NCI-H774 (cell line): ENCODE measurements around the gene MICALL2.

ENCODE experiments used
- DNase-seq: peaks from one replicate; lab custom pipeline; 2025; lab: John Stamatoyannopoulos, UW

Gene MICALL2

DNA sequence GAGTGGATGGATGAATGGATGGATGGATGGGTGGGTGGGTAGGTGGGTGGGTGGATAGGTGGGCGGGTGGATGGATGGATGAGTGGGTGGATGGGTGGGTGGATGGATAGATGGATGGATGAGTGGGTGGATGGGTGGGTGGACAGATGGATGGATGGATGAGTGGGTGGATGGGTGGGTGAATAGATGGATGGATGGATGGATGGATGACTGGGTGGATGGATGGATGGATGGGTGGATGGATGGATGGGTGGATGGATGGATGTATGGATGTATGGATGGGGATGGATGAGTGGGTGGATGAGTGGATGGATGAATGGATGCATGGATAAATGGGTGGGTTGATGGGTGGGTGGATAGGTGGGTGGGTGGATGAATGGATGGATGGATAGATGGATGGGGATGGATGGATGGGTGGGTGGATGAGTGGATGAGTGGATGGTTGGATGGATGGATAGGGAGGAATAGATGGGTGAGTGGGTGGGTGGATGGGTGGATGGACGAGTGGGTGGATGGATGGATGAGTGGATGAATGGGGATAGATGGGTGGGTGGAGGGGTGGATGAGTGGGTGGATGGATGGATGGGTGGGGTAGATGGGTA, 43.8 kb downstream of the MICALL2 start:
- DNase-seq: no peak

DNA sequence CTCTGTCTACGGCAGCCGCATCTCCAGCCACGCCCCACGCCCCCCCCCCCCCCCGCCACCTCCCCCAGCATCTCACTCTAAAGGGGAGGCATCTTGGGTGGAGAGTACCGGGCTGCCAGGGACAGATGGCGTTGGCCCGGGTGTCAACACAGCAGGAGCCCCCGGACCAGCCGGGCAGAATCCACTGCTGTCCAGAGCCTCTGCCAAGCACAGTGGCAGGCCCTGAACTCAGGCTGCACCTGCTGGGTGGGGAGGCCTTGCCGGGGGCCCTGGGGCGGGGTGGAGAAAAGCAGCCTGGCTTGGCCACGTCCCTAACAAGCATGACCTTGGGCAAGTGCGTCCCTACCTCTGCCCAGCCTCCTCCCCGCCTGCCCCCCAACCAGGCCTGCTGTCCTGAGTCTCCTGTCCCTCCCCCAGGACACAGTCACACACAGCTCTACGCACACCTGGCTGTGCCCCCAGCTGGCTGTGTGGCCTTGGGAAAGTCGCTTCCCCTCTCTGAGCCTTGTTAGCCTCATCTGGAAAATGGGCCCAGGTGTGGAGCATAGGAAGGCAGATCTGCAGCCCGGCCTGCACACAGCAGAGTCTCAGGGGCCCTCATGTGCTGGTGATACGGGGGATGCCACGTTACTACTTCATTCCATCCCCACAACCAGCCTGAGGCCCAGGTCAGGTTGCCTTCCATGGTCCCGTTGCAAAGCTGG, 45.2 kb downstream of the MICALL2 start:
- DNase-seq: no peak

- DNase-seq: peak; percentile 87
Observed at GRCh38 chr7:1412322-1413261, 46.7 kb downstream of the MICALL2 start.

DNA sequence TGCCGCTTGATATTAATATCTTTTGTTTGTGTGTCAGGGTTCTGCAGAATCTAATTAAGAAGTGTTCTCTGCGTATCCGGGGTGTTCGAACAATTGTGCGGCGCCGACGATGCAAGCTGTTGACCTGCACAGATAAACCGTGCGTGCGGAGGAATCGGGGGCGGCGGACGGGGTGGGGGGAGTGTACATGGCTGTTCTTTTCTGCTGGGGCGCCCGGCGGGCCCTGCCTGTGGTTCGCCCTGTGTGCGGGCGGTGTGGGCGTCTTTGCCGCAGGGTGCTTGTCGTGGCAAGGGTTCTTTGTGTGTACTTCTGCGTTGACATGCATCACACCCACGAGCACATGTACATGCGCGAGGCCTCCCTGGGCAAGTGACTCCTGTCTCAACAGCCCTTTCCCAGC, 47.9 kb downstream of the MICALL2 start:
- no peak for DNase-seq

DNA sequence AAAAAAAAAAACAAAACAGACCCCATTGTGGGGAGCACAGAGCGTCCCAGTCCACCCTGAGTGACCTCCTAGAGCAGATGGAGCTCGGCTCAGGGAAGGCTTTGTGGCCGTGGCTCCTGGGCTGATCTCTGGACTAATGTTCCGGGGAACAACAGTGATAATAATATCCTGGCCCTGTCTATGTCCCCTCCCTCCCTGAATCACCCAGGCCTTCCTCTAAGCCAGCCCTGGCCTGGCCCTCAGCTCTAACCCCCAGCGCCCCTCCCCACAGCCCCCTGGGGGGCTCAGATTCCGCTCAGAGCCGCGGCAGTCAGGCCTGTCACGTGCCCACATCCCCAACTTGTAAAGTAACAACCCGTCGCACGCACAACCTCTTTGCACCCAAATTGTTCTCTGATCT, 48.3 kb downstream of the MICALL2 start:
- DNase-seq: no peak

DNA sequence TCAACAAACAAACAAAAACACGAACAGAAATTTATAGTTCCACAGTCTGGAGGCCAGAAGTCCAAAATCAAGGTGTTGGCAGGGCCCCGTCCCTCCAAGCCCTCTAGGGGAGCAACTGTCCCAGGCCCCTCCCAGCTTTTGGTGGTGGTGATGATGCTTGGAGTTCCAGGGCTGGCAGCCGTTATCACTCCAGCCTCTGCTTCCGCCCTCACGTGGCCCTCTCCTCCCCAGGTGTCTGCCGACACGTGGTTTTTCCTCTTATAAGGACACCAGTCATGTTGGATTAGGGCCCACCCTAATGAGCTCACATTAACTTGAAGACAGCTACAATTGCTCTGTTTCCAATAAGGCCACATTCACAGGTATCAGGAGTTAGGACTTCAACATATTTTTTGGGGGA, 49.7 kb downstream of the MICALL2 start:
- no peak for DNase-seq

DNA sequence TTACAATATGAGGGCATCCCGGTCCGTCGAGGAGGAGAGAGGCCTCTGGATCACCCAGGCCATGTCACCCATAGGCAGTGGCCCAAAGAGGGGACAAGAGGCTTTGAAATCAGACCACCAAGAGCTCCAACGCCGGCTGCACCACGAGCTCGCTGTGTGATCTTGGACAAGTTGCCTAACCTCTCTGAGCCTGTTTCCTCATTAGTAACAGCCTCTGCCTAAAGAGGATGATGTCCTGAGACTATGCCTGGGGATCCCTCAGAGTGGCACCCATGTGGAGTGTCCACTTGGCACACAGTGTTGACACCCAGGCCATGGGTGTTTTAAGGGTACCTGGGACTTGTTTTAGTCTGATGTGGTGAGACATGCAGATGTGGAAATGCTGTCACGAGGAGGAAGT, 50.8 kb downstream of the MICALL2 start:
- DNase-seq: no peak

DNA sequence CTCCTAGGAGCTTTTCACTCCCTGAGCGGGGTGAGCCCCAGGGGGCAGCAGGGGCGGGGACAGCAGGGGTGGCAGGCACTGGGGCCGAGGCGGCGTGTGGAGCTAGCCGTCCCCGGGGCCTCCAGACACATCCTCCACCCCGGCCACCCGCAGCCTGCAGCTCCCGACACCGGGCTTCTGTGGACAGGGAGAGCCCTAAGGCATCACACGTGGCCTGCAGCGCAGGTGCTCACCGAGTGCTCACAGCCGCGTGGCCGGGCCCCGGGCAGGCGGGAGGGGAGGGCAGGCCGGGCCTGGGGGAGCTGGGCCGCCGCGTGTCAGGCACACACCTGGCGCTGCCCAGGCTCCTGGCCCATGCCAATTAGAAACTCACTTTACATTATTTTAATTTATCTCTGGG, 51.4 kb downstream of the MICALL2 start:
- DNase-seq: no peak

GRCh38 chr7:1404898-1405548, 54.2 kb downstream of the MICALL2 start:
- DNase-seq: no peak

DNA sequence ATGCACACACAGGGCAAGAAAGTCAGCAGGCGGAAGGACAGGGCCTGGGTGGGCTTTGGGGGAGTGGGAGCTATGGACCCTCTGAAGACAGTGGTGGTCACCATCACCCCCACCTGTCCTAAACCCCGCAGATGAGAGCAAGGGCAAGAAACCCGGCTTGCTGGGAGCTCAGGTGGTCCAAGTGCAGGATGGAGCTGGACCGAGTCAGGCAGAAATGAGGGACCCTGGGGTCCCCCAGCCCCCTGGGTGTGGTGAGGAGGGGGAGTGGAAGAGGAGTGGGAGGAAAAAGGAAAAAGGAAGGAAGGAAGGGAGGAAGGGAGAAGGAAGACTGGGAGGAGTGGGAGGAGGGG, 54.8 kb downstream of the MICALL2 start:
- no peak for DNase-seq

GRCh38 chr7:1403638-1404459, 55.4 kb downstream of the MICALL2 start:
- DNase-seq: no peak

GRCh38 chr7:1402791-1403637, 56.3 kb downstream of the MICALL2 start:
- no peak for DNase-seq

DNA sequence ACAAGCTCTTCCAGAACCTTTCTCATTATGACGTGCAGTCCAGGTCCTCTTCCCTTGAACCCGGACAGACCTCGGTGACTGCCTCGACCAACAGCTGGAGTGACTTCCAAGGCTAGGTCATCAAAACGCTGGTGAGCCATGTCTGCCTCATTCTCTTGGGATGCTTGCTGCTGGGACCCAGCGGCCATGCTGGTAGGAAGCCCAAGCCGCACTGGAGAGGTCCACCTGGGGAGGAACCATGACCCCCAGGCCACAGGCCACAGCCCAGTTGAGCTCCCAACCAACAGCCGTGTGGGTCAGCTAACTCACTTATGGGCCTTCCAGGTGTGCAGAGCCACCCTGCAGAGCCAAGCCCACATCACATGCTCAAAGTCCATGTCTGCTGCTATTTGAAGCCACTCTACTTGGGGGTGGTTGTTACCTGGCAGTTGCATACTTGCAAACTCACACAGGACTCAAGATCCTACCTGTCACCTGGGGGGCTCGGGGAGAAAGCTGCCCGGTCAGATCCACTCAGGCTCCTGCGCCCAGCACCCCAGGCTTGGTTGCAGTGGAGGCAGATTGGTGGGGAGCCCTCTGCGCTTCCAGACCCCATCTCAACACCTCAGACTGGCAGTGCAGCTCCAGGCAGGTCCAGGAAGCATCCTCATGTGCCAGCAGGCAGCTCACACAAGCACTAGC, 57.0 kb downstream of the MICALL2 start:
- DNase-seq: no peak

- no peak for DNase-seq
Observed at GRCh38 chr7:1401011-1401410, 58.3 kb downstream of the MICALL2 start.

DNA sequence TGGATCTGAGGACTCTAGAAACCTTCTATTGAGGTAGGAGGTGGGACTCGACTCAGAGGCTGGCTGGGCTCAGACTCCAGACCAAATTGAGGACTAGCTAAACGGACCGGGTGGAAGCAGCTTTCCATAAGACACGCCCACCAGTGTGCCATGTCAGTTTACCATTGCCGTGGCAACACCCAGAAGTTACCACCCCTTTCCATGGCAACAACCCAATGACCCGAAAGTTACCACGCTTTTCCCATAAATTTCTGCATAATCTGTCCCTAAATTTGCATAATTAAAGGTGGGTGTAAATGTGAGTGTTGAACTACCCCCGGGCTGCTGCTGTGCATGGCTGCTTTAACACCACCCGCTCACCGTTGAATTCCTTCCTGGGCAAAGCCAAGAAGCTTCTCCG, 58.9 kb downstream of the MICALL2 start:
- DNase-seq: no peak

DNA sequence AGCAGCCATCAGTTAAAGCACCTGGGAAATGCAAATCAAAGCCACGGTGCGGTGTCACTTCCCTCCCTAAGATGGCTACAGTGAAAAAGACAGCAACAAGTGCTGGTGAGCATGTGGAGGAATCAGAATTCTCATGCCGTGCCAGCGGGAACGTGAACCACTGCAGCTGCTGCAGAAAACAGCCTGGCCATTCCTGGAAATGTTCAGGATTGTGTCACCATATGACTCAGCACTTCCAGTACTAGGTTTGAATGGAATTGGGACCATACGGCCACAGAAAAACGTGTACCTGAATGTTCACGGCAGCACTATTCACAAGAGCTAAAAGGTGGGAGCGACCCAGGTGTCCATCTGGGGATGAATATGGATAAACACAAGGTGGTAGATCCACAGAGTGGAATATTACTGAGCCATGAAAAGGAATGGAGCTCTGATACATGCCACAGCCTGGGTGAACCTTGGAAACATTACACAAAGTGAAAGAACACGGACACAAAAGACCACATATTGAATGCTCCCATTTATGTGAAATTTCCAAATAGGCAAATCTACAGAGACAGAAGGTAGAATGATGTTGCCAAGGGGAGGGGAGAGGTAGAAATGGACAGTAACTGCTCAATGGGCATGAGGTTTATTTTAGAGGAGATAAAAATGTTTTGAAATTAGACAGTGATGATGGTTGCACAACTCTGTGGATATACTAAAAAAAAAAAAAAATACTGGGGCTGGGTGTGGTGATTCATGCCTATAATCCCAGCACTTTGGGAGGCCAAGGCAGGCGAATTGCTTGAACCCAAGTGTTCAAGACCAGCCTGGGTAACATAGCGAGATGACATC, 61.6 kb downstream of the MICALL2 start:
- no peak for DNase-seq

DNA sequence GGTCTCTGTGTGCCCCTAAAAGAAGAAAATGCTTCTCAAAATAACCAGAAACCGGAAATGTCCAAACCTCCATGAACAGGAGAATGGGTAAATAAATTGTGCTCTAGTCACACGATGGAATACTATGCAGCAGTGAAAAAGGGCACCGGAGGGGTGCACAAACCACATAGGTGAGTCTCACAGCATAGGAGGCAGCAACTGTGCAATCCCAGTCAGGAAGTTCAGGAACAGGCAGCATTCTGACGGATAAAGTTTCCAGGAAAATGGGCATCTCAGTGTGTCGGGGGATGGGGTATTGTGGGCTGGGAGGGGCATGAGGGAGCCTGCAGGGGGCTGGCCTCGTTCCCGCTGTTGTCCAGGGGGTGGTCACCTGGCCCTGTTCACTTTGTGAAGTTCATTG, 63.1 kb downstream of the MICALL2 start:
- DNase-seq: no peak

DNA sequence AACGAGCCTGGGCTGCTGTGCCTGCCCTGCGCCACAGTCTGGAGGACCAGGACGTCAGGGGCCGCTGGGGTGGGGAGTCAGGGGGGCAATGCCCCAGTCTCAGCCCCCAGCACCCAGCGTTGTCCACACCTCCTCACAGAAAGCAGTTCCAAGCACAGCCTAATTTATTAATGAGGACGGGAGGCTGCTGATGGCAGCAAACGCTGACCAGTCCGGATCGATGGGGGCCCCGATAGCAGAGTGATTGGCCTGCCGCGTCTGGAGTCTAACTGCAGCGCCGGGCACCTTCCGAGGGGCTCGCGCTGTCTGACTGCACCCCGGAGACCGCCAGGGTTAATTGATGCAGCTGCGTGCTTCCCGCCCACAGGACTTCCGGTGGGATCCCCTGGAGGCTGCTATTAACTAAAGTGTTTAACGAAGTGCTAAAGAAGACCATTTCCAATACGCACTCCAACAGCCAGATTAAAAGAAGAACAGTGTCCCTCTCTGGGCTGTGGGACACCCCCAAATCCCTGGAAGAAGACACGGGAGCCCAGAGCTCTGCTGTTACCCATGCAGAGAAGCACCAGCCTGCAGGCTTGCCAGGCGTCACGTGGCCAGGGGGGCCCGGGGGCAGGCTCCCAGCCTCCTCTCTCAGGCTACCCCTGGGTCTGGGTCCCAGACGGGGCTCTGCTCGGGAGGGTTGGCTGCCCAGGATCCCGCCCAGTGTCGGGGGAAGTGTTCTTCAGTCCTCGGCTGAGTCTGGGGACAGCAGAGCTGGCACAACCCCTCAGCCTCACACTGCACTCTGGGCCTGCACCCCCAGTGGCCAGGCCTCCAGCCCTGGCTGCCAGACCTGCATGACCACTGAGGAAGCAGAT, 63.8 kb downstream of the MICALL2 start:
- DNase-seq: no peak
